ENCODE measurements around the gene CPE.

CPE gene

DNA sequence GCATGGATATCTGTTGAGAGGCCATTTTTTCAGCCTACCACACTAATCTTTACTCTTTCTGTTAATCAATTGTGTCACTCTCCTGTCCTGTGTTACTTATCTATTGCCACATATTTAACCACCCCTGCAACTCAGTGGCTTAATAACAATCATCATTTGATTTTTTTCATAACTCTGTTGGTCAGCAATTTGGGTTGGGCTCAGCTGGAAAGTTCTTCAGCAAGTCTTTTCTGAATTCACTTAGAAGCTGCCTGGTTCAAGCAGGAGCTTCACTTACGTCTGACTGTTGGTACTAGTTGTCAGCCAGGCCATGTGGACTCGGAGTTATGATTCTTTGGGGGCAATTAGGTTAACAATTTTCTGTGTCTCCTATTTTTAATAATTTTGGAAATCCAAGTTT, 50.1 kb downstream of the CPE start:
- TF ChIP-seq, protein P1, sequence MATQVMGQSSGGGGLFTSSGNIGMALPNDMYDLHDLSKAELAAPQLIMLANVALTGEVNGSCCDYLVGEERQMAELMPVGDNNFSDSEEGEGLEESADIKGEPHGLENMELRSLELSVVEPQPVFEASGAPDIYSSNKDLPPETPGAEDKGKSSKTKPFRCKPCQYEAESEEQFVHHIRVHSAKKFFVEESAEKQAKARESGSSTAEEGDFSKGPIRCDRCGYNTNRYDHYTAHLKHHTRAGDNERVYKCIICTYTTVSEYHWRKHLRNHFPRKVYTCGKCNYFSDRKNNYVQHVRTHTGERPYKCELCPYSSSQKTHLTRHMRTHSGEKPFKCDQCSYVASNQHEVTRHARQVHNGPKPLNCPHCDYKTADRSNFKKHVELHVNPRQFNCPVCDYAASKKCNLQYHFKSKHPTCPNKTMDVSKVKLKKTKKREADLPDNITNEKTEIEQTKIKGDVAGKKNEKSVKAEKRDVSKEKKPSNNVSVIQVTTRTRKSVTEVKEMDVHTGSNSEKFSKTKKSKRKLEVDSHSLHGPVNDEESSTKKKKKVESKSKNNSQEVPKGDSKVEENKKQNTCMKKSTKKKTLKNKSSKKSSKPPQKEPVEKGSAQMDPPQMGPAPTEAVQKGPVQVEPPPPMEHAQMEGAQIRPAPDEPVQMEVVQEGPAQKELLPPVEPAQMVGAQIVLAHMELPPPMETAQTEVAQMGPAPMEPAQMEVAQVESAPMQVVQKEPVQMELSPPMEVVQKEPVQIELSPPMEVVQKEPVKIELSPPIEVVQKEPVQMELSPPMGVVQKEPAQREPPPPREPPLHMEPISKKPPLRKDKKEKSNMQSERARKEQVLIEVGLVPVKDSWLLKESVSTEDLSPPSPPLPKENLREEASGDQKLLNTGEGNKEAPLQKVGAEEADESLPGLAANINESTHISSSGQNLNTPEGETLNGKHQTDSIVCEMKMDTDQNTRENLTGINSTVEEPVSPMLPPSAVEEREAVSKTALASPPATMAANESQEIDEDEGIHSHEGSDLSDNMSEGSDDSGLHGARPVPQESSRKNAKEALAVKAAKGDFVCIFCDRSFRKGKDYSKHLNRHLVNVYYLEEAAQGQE (IDR thresholded peaks at IDR 0.05; ENCODE audit: insufficient read depth in 1 of 2, low read depth in 2 of 2, low read length in 2 of 2) = no peak
- no peak for TF ChIP-seq TAF1 (IDR thresholded peaks at IDR 0.05; ENCODE audit: borderline replicate concordance, insufficient read depth, low read length)

DNA sequence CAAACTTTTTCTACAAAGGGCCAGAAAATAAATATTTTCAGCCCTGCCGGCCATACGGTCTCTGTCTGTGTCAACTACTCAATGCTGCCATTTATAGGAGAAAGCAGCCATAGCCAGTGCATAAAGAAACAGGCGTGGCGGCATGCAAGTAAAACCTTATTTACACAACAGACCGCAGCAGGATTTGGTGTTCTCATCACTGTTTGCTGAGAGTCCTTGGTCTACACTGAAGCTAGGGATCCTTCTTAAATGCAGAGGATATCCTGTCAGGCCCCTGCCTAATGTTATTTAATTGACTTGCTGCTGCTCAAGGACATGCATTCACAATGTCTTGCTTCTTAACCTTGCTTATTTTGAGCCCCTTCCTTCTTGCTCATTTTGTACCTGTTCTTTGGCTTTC, 54.7 kb downstream of the CPE start:
- TF ChIP-seq POLR2AphosphoS5 (IDR thresholded peaks at IDR 0.05; ENCODE audit: low read depth, low read length) (no peak), FOXP2 (optimal IDR thresholded peaks at IDR 0.05; ENCODE audit: borderline replicate concordance, extremely low read depth, extremely low read length, insufficient read depth) (no peak), SIN3A (IDR thresholded peaks at IDR 0.05; ENCODE audit: borderline replicate concordance, insufficient read depth, low read length) (no peak), TAF1 (IDR thresholded peaks at IDR 0.05; ENCODE audit: borderline replicate concordance, insufficient read depth, low read length) (no peak)
- TF ChIP-seq, protein P1 (IDR thresholded peaks at IDR 0.05; ENCODE audit: insufficient read depth in 1 of 2, low read depth in 2 of 2, low read length in 2 of 2) = no peak

DNA sequence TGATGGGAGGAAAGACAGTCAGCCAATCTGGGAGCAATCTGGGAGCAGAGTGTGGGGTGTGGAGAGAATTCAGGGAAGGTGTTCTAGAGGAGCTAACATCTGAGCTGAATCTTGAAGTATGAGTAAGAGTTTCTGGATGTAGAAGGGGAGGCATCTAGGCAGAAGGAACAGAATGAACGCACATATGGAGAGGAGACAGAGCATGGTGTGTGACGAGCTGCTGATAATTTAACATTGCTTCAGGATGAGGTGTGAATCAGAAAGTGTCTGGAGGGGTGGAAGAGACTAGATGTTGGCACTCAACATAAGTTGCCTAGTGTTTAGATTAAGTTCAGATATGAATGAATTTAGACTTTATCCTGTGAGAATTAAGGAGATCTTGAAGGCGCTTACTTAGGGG, 58.9 kb downstream of the CPE start:
- TF ChIP-seq FOXP2 (optimal IDR thresholded peaks at IDR 0.05; ENCODE audit: borderline replicate concordance, extremely low read depth, extremely low read length, insufficient read depth) (no peak), POLR2AphosphoS5 (IDR thresholded peaks at IDR 0.05; ENCODE audit: low read depth, low read length) (no peak), SIN3A (IDR thresholded peaks at IDR 0.05; ENCODE audit: borderline replicate concordance, insufficient read depth, low read length) (no peak), TAF1 (IDR thresholded peaks at IDR 0.05; ENCODE audit: borderline replicate concordance, insufficient read depth, low read length) (no peak)
- TF ChIP-seq, protein P1 (IDR thresholded peaks at IDR 0.05; ENCODE audit: insufficient read depth in 1 of 2, low read depth in 2 of 2, low read length in 2 of 2) = no peak

DNA sequence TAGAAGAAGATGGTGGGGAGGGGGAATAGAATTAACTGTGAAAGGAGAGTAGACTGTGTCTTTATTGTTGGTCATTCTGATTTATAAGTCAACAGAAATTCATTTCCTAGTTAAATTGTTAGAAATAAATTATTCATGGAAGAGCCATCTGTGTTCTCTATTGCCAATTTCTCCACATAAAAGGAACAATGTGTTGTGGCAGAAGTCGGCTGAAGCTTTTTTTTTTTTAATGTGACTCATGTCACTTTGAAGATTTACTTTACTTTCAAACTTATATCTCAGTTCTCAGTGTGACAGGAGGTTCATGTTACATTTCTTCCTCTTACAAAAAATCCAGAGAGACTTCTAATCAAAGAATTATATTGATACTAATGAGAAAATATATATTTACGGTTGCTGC, 60.5 kb downstream of the CPE start:
- TF ChIP-seq POLR2AphosphoS5 (IDR thresholded peaks at IDR 0.05; ENCODE audit: low read depth, low read length) (no peak), FOXP2 (optimal IDR thresholded peaks at IDR 0.05; ENCODE audit: borderline replicate concordance, extremely low read depth, extremely low read length, insufficient read depth) (no peak), SIN3A (IDR thresholded peaks at IDR 0.05; ENCODE audit: borderline replicate concordance, insufficient read depth, low read length) (no peak), TAF1 (IDR thresholded peaks at IDR 0.05; ENCODE audit: borderline replicate concordance, insufficient read depth, low read length) (no peak)
- TF ChIP-seq, protein P1 (IDR thresholded peaks at IDR 0.05; ENCODE audit: insufficient read depth in 1 of 2, low read depth in 2 of 2, low read length in 2 of 2) = no peak

DNA sequence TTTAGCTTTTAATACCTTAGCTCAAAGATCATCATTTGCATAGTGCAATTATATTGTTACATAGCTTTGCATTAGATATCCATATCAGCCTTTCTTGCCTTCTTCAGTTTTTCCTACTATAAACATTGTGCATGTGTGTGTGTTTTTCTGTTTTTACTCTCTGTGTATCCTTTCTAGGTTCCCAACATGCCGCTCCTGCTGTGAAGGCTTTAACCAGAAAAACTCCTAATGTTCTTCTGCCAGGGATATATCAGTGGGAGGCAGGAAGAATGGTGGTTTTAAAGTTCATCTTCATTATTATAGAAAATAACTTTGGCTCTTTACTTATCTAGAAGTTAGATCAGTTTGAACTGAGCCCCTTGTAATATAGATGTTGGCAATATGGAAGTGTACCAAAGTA, 61.2 kb downstream of the CPE start:
- TF ChIP-seq TAF1 (IDR thresholded peaks at IDR 0.05; ENCODE audit: borderline replicate concordance, insufficient read depth, low read length) (no peak), SIN3A (IDR thresholded peaks at IDR 0.05; ENCODE audit: borderline replicate concordance, insufficient read depth, low read length) (no peak), POLR2AphosphoS5 (IDR thresholded peaks at IDR 0.05; ENCODE audit: low read depth, low read length) (no peak), FOXP2 (optimal IDR thresholded peaks at IDR 0.05; ENCODE audit: borderline replicate concordance, extremely low read depth, extremely low read length, insufficient read depth) (no peak)
- TF ChIP-seq, protein P1 (IDR thresholded peaks at IDR 0.05; ENCODE audit: insufficient read depth in 1 of 2, low read depth in 2 of 2, low read length in 2 of 2) = no peak

Data from PFSK-1 (cell line).